Spleen (tissue), 7 donors: ENCODE measurements around the gene MYOF.

Source experiments
- CTCF ChIP-seq, 11 experiments: fragments of 200-600 bp in 7 of 11; fragments of 450-650 bp in 4 of 11; sonication (generic) in 4 of 11; IDR thresholded peaks in 8 of 11; conservative IDR thresholded peaks in 3 of 11; 1 replicate in 7 of 11; 2 replicates in 4 of 11; pipeline versions ENCODE4 v1.4.0 to v1.8.0; 2016 to 2021; ENCODE audit warnings: antibody characterized with exemption in 11 of 11, inconsistent platforms in 4 of 11, mild to moderate bottlenecking in 1 of 11
- POLR2A ChIP-seq, 3 donors: fragments of 450-650 bp; IDR thresholded peaks; one replicate each; pipeline ENCODE4 v1.5.1; 2017; ENCODE audit warnings: antibody characterized with exemption in 3 of 3, mild to moderate bottlenecking in 1 of 3
- donor health status: DM: no; HTN: no; CAD: no; lungs with moderate emphysema.
- donor health status: DM: no; HTN: no; CAD: no.
- donor health status: DM: no; HTN: no; CAD: no.

- TF ChIP-seq CTCF (IDR thresholded peaks at IDR 0.05 in 8 of 11, conservative IDR thresholded peaks at IDR 0.05 in 3 of 11) (no peak), POLR2A (IDR thresholded peaks at IDR 0.05) (no peak)
Observed at GRCh38 chr10:93293999-93294398, 188.1 kb downstream of the MYOF start.
